ENCODE results near the gene APEH.
A peak's percentile ranks its signal among the peaks of the same experiment; 100 is the strongest.

APEH gene

DNA sequence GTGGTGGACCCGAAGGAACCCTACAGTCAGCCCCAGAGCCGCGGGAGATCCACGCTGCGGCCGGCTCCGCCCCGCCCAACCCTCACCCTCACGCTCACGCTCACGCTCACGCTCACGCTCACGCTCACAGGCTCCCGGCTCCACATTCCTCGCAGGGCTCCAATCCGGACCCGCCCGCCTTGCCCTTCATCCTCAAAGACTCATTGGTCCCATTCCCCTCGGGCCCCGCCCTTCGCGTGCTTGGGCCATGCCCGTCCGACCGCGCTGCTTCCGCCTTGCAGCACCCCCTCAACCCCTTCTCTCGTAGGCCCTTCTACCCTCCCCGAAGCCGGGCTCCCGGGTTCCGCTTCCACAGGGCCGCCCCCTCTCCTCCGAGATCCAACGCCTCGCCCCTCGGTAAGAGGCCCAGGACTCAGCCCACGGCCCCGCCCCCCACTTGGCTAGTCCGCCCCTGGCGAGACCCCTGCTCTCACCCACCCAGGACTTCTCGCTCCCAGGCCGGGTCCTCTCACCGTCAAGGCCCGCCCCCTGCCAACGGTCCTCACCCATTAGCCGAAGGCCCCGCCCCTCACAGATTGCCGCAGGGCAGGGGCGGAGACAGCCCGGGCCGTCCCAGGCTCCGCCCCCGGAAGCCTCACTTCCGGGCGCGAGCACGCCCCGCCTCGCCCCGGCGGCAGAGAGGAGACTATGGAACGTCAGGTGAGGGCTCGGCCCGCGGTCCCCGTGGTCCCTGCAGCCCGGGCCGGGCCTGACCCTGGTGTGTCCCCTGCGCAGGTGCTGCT is at the start of gene APEH:
APEH (plus strand) TSS at position 637 of the 782 bp plus-strand sequence; CDS start at position 688, 51 bp downstream.
- DNase-seq, result peak; percentile 99

GRCh38 chr3:49625071-49625470 is 49.1 kb upstream of the APEH start:
- no peak for DNase-seq

- DNase-seq, result no peak
Measured at GRCh38 chr3:49626101-49626581, 48.0 kb upstream of the APEH start.

DNA sequence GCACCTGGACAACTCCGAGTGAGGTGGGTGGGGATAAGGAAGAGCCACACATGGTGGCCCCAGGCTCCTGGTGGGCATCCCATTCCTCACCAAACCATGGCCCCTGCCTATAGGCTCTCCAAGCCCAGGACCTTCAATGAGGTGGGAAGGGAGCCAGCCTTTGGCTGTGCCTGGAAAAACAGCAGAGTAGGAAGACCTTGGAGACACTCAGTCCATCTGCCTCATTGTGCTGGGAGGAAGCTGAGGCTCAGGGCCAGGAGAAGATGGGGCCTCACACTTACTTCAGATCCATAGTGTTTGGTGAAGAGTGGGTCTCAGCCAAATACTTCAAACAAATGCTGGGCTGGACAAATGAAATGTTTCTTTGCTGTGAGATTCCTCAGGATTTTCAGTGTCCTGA is 47.4 kb upstream of the APEH start:
- no peak for DNase-seq

DNA sequence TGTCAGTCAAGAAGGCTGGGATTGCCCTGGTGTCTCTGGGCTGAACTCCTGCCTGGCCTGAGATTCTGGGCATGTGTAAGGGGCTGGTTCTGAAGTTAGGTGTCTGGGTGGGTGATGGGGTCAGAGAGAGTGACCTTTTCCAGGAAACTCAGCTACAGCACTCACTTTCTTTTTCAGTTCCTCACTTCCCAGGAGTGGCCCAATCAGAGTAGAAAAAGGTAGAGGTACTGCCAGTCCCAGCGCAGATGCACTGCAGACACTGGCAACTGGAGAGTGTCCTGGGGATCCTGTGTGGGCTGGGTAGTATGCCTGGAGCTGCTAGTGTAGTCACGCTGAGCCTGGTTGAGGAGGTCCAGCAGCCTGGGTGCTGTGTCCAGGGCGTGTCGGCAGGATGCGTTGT is 46.5 kb upstream of the APEH start:
- DNase-seq, result no peak

DNA sequence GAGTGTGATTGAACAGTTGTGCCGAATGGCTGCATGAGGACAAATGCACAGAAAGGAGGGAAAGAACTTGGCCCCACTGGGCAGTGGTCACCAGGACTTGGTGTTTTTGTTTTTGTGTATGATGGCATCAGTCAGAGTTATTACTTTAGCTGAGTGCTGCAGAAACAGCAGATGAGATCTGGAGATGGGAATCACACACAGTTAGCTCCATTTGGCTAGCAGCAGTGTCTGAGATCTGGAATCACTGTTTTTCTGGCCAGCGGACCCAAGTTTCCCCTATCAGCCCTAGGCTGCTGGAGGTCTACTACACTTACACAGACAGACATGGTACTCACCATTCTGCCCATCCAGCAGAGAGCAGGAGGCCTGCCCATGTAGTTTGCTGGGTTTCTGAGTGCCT is 45.9 kb upstream of the APEH start:
- DNase-seq, result no peak

- DNase-seq, result no peak
Measured at GRCh38 chr3:49629451-49629850, 44.7 kb upstream of the APEH start.

- DNase-seq, result no peak
Measured at GRCh38 chr3:49629866-49630265, 44.3 kb upstream of the APEH start.

- DNase-seq, result no peak
Measured at GRCh38 chr3:49630784-49631183, 43.4 kb upstream of the APEH start.

- DNase-seq, result no peak
Measured at GRCh38 chr3:49634736-49635135, 39.4 kb upstream of the APEH start.

- no peak for DNase-seq
Measured at GRCh38 chr3:49636883-49637609, 37.1 kb upstream of the APEH start.

DNA sequence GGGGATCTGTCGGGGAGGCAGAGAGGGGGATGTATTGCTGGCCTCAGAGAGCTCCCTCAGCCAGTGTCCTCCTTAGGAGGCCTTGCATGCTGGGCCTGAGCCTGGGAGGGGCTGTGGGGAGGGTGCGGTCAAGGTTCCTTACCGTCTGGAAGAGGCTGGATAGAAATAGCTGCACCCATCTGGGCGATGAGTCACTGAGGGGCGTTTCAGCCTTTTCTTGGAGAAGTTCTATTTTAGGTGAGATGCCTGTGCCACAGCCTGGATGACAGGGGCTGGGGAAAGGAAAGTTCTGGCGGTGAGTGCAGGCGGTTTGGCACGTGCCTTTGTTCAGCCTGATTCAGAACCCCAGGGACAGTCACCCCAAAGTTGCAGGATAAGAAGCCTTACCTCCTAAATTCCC is 35.7 kb upstream of the APEH start:
- peak; percentile 80 for DNase-seq

GRCh38 chr3:49639551-49639950 is 34.6 kb upstream of the APEH start:
- no peak for DNase-seq

DNA sequence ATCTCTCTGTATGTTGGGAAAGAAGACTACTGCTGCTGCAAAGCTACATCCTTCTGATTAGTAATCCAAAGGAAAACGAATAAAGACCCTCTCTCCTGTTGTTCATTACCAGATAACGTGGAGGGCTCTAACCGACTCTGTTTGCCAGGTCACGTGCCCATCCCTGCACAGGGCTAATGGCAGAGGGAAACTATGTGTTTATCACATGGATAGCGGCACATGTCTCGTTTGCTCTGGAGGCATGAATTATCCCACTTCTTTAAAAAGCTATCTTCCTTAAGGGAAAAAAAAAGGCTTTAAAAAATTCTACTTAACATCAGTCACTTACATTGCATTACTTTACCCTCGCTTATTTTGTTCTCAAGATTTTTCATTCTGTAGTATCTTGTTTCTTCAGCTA is 32.9 kb upstream of the APEH start:
- DNase-seq, result no peak

- DNase-seq, result no peak
Measured at GRCh38 chr3:49641921-49642707, 32.0 kb upstream of the APEH start.

GRCh38 chr3:49642708-49643145 is 31.4 kb upstream of the APEH start:
- no peak for DNase-seq

- DNase-seq, result no peak
Measured at GRCh38 chr3:49644684-49645083, 29.5 kb upstream of the APEH start.

- no peak for DNase-seq
Measured at GRCh38 chr3:49646236-49646635, 27.9 kb upstream of the APEH start.

DNA sequence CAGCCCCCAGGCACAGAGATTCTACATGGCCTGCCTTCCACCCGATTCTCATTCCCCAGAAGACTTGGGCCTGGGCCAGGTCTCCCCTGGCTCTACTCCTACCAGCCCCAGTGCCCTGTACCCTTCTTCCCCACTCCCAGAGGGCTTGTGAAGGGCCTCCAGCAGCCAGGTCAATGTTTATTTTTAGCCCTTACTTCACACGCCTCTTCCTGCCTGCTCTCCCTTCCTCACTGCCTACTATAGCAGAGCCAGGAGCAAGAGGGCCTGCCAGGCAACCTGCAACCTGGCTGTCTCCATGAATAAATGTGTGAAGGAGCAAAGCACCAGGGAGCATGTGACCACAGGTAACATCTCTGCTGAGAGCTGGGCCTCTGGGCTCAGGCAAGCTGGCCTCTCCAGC is 26.4 kb upstream of the APEH start:
- DNase-seq, result no peak

GRCh38 chr3:49648354-49649019 is 25.7 kb upstream of the APEH start:
- peak; percentile 92 for DNase-seq

- no peak for DNase-seq
Measured at GRCh38 chr3:49649576-49649975, 24.6 kb upstream of the APEH start.

DNA sequence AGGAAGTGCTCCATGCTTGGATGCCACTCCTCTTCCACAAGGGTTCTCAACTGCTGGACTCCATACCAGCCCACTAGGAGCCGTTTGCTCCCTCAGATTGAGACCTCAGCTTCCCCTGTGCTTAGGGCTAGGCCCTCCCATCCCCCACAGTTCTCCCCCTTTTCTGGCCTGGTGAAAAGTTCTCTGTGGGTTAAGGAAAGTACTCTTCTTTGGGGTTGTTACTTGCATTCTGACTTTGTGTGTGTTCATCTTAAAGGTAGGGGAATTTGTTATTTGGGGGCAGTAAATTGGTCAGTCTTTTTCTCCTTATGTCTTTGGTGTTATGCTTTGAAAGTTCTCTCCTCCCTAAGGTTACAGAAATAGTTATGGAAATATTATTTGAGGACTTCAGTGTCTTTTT is 24.0 kb upstream of the APEH start:
- DNase-seq, result no peak

GRCh38 chr3:49650637-49651036 is 23.5 kb upstream of the APEH start:
- no peak for DNase-seq

All from hematopoietic multipotent progenitor cell treated with erythropoietin and hydrocortisone succinate and interleukin-3 and kit ligand, for 6 days (in vitro differentiated cells).